HG02884 (cell line): ENCODE measurements around the gene GCFC2.
"Not testable (repeated sequence)": the region's sequence is repeated elsewhere in the genome, so short reads cannot be mapped to it uniquely, and the experiment has no call there.

Source experiments
- ATAC-seq: cut with Tn5 transposase; IDR thresholded peaks from one replicate; pipeline ENCODE4 v1.9.1; 2021; ENCODE audit warnings: mild to moderate bottlenecking, moderate library complexity; ENCODE audit not compliant: unreplicated experiment

GCFC2 gene

DNA sequence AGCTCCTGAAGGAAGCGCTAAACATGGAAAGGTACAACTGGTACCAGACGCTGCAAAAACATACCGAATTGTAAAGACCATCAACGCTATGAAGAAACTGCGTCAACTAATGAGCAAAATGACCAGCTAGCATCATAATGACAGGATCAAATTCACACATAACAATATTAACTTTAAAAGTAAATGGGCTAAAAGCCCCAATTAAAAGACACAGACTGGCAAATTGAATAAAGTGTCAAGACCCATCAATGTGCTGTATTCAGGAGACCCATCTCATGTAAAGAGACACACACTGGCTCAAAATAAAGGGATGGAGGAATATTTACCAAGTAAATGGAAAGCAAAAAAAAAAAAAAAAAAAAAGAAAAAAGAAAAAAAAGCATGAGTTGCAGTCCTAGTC is 27.3 kb downstream of the GCFC2 start:
- not testable (repeated sequence) for ATAC-seq

DNA sequence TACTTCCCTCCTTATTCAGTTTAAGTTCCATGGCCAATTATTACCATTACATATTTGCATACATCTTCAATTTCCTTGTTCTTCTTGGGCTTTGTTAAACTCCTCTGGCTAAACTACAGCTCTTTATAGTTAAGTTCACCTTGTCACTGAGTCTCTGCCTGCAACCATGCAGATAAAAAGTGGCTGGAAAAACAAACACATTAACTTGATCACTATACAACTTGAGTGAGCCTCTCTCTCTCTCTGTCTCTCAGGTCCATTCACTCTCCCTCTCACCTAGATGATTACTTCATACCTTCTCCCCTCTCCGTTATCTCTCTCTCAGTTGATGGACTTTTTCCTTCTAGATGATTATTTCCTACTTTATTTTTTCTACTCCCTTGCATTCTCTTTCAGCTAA is 30.3 kb downstream of the GCFC2 start:
- ATAC-seq = no peak

DNA sequence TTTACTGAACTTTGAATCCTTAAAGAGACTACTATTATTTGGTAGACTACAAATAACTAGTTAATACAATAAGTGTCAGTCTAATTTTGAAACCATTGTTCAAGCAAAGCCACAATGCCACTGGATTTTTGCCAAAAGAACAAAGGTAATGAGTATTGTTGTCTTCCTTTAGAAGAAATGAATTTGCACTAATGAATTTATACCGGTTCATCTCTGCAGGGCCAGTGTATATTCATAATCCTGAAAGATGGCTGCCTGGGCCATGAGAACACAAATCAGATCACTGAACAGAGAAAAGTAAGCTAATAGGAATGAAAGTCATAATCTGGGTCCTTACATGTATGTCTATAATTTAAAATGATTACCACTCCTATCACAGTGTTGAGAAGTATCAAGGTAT is 31.2 kb downstream of the GCFC2 start:
- no peak for ATAC-seq

DNA sequence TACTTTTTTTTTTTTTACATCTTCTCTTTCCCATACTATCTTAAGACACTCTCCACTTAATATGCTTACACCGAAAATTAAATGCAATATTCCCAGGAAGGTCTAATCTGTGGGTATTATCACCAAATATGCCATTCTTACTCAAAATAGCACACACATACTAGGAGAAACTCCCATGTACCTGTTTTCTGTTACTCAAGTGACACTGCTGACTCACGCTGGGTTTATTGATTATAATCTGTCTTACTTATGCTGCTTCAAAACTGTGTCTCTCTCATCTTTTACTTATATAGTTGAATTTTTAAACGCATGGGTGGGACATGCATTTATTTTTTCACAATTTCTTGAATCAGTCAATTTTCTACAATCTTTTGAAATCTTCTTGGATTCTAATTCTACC is 34.3 kb downstream of the GCFC2 start:
- no peak for ATAC-seq

DNA sequence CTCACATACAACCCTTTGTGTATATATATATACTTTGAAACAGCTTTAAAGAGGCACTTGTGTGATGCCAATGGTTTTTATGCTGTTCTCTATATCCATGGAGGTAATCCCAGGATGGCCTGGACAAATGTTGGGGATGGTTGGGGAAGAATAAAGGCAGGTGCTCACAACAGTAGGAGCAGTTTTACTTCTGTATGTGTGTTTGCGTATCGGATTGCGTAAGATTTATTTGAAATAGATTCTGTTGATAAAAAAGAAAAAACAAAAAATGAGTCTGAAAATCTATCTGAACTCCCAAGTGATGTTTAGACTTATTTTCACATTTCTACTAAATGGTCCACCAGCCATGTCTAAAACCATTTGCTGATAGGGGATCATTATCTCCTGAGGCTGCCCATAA is 34.8 kb downstream of the GCFC2 start:
- no peak for ATAC-seq

DNA sequence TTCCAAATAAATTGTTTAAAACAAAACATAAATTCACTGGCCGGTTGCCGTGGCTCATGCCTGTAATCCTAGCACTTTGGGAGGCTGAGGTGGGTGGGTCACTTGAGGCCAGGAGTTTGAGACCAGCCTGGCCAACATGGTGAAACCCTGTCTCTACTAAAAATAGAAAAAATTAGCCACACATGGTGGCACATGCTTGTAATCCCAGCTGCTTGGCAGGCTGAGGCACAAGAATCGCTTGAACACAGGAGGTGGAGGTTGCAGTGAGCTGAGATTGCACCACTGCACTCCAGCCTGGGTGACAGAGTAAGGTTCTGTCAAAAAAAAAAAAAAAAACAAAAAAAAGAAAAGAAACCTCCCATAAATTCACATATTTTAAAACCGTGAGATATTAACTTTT is 35.3 kb downstream of the GCFC2 start:
- not testable (repeated sequence) for ATAC-seq

DNA sequence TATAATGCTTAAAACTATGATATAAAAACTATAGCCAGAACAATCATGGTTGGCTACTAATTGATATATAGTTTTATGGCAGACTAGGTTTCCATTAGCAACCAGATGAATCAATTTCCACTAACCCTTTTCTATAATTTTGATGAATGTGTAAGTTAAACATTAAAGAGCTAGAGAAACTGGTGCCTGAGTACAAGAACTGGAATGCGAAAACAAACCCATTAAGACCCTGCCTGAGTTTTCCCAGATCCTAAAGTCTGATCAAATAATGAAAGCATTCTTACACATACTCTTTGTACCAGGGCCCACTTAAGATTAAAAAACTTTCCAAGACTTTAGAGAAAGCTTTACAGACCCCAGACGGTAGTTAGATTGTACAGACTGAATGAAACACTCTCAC is 42.8 kb downstream of the GCFC2 start:
- ATAC-seq = no peak

DNA sequence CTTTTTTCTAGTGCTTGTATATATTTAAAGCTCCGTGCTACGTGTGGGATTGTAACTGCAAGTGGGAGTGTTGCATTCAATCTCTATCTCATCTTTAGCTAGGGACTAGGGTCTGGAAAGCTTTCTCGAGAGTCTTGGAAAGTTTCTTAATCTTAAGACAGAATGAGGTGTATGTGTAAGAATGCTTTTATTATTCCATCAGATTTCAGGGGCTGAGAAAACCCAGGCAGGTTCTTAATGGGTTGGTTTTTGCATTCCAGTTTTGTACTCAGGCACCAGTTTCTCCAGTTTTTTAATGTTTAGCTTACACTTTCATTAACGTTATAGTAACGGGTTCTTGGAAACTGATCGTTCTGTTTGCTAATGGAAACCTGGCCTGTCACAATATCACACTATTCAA is 43.8 kb downstream of the GCFC2 start:
- ATAC-seq = no peak

DNA sequence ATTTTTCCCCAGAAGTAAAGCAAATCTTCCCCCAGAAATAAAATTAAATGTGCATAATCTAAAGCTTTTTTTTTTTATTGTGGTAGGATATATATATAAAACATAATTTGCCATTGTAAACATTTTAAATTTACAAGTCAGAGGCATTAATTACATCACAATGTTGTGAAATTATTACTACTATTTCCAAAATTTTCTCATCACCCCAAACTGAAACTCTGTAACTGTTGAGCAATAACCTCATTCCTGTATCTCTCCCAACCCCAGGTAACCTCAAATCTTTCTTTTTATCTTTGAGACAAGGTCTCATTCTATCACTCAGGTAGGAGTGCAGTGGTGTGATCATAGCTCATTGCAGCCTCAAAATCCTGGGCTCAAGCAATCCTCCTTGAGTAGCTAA is 52.9 kb downstream of the GCFC2 start:
- ATAC-seq = no peak

DNA sequence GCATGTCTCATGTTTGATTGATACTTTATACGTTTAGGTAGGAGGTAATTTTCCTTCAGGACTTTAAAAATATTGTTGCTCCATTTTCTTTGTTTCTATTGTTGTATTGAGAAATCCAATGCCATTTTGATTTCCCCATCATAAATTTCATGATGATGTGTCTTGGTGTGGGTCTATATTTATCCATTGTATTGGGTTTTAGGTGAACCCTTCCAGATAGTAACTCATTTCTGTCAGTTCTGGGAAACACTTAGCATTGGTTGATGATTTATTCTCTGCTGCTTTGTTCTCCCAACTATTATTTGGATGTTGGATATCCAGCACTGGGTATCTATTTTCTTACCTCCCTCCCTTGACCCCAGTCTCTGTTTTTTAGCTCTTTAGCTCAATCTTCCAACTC is 54.2 kb downstream of the GCFC2 start:
- ATAC-seq = no peak

DNA sequence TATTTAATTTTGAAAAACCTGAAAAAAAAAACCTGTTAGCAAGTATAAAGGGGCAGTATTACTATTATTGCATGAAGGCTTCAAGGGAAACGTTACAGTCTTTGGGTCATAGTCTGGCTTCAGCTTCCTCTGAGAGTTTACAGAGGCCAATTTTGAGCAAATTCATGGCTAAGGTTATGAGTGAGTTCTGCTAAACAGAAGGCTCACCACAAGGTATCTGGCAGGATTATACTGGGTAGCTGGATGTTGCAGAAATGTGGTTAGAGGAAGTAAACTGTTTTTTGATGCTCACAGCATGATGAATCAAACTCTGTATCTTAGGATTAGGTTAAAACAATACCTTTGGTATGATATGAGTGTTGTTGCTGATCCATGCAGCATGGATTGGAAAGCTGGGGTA is 54.9 kb downstream of the GCFC2 start:
- ATAC-seq = no peak

DNA sequence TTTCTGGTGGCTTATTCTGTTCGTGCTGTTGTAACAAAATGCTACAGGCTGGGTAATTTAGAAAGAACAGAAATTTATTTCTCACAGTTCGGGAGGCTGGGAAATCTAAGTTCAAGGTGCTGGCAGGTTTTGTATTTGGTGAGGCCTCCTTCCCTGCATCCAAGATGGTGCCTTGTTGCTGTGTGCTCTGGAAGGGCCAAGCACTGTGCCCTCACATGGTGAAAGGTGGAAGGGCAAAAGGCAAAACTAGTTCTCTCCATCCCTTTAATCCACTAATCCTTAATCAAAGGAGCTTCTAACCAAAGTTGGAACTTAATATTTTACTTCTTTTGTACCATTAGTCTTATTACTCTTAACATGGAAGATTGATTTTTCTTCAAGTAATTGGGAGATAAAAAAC is 56.7 kb downstream of the GCFC2 start:
- no peak for ATAC-seq

DNA sequence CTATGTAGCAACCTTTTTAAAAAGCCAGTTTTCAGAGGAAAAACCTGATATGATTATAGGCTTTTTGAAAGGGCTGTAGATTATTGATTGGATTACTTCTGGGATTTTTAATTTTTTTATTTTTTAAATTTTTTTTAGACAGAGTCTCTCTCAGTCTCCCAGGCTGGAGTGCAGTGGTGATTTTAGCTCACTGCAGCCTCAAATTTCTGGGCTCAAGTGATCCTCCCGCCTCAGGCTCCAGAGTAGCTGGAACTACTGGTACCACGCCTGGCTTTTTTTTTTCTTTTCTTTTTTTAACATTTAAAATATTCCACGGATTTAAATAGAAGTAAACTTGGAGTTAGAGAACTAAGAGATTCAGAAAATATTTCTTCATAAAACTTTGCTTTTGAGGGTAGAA is 62.9 kb downstream of the GCFC2 start:
- no peak for ATAC-seq

DNA sequence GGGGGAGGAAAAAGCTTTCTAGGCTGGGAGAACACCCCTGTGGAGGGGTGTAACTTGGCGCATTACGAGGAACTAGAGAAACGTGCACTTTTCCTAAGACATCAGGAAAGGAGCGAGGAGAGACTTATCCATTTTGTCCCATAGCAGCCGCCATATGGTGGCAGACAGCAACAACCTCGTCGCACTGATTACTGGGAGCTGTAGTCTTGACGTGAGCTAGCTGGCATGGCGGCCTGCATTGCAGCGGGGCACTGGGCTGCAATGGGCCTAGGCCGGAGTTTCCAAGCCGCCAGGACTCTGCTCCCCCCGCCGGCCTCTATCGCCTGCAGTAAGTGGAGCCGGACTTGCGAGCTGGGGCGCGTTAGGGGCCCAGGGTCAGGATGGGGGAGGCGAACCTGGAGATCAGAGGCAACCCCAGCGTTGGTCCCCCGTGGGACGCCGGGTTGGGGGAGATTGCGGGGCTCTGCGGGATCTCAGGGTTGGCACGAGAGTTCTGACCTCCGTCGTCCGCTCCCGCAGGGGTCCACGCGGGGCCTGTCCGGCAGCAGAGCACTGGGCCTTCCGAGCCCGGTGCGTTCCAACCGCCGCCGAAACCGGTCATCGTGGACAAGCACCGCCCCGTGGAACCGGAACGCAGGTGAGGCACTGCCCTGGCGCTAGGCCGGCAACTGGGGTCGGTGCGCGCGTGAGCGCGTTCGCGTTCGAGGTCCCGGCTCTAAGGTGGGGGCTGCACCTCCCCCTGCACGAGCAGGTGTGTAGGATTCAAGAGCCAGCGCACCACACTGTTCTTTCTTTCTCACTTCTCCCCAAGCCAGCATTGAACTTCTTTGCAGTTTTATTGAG is 63.9 kb downstream of the GCFC2 start, which contains the start of gene MRPL19:
Gene MRPL19, plus strand, starts transcription at position 201 of the 843 bp plus-strand sequence. Its CDS starts 25 bp downstream, at position 226.
- ATAC-seq = peak; percentile 95

DNA sequence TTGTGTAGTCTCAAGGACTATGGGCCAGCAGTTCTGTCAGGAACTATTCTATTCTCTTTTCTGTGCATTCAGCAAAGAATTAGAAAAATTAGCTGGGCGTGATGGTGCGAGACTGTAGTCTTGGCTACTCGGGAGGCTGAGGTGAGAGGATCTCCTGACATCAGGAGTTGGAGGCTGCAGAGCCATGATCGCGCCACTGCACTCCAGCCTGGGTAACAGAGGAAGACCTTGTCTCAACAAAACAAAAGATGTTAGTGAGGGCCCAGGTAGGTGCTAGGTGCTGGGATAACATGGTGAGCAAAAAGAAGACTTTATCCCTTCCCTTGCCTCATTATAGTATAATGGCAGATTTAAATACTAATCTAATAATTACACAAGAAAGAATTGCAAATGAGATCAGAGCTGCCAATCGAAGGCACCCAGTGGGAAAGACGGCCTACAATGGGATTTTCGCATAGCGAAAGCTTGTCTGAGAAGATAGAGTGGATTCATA is 64.6 kb downstream of the GCFC2 start:
- ATAC-seq = peak; percentile 3

DNA sequence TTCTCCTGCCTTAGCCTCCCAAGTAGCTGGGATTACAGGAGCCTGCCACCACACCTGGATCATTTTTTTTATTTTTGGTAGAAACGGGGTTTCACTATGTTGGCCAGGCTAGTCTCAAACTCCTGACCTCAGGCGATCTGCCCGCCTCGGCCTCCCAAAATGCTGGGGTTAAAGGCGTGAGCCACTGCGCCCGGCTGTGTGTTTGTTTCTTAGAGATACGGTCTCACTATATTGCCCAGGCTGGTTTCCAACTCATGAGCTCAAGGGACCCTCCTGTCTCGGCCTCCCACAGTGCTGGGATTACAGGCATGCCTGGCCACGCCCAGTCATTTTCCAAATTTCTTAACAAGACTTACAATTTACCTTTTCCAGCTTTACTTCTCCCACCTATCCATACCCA is 65.1 kb downstream of the GCFC2 start:
- ATAC-seq = no peak

DNA sequence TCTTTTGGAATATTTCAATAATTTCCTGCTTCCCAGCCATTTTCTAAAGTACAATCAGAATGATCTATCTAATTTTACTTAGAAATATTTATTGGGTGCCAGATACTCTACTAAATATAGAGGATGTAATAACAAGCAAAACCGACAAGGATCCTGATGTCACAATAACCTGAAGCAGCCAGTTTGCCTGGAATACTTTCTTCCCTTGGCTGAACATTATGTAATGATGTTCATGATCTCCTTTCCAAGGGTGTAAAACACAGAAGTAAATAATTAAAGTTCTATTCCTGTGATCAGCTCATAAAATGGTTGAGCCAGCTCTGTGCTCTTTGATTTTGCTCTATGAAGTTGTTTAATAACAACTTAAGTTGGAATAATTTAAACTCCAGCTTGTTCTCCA is 66.7 kb downstream of the GCFC2 start:
- ATAC-seq = no peak

DNA sequence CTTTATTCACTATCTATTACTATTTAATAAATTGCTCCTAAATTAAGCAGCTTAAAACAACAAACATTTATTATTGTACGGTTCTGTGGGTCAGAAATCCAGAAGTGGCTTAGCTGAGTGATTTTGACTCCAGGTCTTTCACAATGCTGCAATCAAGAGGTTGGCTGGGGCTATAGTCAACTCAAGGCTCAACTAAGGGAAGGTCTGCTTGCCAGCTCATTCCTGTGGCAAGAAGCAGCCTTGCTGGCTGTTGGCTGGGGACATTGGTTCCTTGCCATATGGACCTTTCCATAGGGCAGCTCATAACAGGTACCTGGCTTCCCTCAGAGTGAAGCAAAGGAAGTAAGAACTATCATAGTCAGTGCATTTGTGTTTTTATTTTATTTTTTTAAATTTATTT is 69.1 kb downstream of the GCFC2 start:
- ATAC-seq = no peak

DNA sequence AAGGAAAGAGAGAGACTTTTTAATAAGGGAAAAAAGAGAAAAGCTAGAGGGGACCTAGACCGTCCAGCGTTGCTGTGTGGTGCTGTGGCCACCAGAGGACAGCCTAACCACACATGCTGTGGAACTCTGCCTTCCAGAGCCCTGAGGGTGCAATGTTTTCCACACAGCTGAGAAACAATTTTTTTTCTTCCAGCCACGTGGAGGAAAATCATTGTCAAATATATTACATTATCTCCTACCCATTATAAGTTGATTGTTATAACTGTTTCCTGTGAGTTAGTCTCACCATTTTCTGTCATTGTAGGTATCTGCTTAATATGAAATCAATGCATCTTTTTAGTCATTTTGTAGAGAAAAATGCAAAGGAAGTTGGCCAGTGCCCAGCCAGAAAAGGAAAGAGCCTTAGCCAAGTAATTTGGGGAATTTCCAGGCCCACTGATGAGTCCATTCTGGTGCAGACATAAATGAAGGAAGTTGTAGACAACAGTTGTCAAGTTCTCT is 70.0 kb downstream of the GCFC2 start:
- peak; percentile 99 for ATAC-seq

DNA sequence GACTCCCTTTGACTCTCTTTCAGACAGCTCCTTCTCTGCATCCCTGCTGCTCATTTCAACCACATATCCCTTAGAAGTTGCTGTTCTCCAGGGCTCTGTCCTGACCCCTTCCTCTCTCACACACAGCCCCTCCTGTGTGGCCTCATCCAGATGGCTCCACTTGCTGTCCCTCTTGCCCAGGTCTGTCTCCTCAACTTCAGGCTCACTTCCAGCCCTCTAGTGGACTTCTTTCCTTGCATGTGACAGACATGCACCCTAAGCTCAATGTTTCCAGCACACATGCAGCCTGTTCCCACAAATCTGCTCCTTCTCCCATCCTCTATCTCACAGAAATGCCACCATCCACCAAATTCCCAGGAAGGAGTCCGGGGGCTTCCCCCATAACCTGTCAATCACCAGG is 73.1 kb downstream of the GCFC2 start:
- ATAC-seq = no peak

DNA sequence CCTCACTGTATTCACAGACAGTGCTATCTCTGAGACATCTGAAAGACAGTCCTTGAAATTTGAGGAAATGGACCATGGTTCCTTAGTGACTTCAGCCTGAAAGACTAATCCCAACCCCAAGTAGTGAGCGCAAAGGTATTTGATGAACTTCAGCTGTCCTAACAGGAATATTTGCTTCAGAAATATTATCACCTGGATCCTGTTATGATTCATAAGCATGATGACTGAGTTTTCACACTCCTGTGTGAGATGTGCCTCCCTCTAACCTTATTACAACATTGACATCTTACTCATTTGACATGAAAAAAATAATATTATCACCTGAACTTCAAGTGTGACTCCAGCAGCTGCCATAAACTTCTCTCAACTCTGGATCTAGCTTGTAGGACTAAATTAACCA is 75.8 kb downstream of the GCFC2 start:
- no peak for ATAC-seq

DNA sequence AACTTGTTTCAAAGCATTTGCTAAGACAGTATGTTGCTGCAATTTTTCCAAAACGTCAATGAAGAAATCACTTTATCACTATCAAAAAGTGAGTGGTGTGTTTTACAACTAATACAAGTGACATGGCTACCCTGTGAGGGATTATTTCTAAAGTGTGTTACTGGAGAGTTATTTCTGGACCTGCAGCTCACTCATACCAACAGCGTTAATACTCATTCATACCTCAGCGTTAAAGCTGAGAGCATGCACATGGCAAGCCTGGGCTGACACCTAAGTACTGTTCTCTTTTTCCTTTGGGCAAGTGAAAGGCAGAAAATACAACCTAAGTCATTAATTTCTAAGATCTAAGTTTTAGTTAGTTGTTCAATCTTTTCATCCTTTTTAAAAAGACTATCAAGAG is 77.1 kb downstream of the GCFC2 start:
- ATAC-seq = no peak

DNA sequence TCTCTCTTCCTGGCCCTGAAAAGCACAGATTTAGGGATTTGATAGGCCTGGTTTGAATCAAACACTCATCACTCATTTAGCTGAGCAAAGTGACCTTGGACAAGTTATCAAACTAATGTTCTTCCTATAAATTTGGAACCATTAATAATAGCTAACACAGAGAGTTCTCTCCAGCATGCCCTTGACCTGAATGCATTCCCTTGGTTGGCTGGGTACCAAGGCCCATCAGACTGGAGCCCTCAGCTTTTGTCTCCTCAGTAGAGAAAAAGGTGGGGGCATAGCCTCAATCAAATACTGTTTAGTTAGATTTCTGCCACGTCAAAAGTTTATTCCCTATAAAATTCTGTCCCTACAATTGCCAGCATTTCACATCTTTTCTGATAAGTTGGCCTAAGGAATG is 77.9 kb downstream of the GCFC2 start:
- ATAC-seq = no peak
